SK-N-SH (cell line): ENCODE data around the gene UTY. TPM values are rescaled to one million over a fixed set of nuclear protein-coding genes. Genes with fewer than 3 reads are reported as not detected.

Source experiments
- CTCF ChIA-PET: fragments of 300-600, 350-600 bp; formaldehyde crosslinking; extraction: SDS; loops from one replicate; lab custom pipeline; 2021; lab: Yijun Ruan, JAX
- POLR2A ChIA-PET: fragments of 350-600 bp; sonication (Branson Sonifier 250); formaldehyde crosslinking; extraction: SDS; loops from one replicate; lab custom pipeline; 2020; ENCODE audit warnings: antibody characterized with exemption, inconsistent platforms; lab: Yijun Ruan, JAX
- DNase-seq: peaks from one replicate; pipeline ENCODE4 v3.0.0; 2012
- H2AFZ ChIP-seq: fragments of 200-600 bp; sonication (generic); 2 replicates; pipeline ENCODE4 v1.8.1; 2016; ENCODE audit warnings: antibody characterized with exemption, mild to moderate bottlenecking, low read depth
- H3F3A ChIP-seq: fragments of 200-600 bp; sonication (generic); replicated peaks from 2 replicates; pipeline ENCODE3; 2016; ENCODE audit warnings: antibody characterized with exemption, mild to moderate bottlenecking; ENCODE audit not compliant: insufficient read depth
- H3K27ac ChIP-seq, 2 experiments: fragments of 200-500 bp in 1 of 2; fragments of 200-600 bp in 1 of 2; sonication (Bioruptor generic) in 1 of 2; sonication (generic), shearing (Covaris generic) in 1 of 2; 2 replicates each; pipeline versions ENCODE4 v1.5.1 to v1.6.1; 2014 to 2016; ENCODE audit warnings: low read depth in 2 of 2, inconsistent platforms in 1 of 2, low read length in 1 of 2, mild to moderate bottlenecking in 1 of 2, mixed read lengths in 1 of 2
- H3K27me3 ChIP-seq: fragments of 200-600 bp; sonication (generic), shearing (Covaris generic); 2 replicates; pipeline ENCODE4 v1.6.1; 2016; ENCODE audit warnings: mixed run types; ENCODE audit not compliant: insufficient read depth
- H3K36me3 ChIP-seq, 2 experiments: fragments of 200-500 bp in 1 of 2; fragments of 200-600 bp in 1 of 2; sonication (Bioruptor generic) in 1 of 2; sonication (generic) in 1 of 2; replicated peaks in 1 of 2; 2 replicates each; pipeline versions ENCODE3 to v1.5.1; 2014 to 2016; ENCODE audit warnings: low read length in 1 of 2, mild to moderate bottlenecking in 1 of 2; ENCODE audit not compliant: insufficient read depth in 2 of 2, control insufficient read depth in 1 of 2
- H3K4me1 ChIP-seq, 2 experiments: fragments of 200-500 bp in 1 of 2; fragments of 200-600 bp in 1 of 2; sonication (Bioruptor generic) in 1 of 2; sonication (generic), shearing (Covaris generic) in 1 of 2; 2 replicates each; pipeline versions ENCODE4 v1.5.1 to v1.6.1; 2014 to 2016; ENCODE audit warnings: low read depth in 1 of 2, low read length in 1 of 2, mixed run types in 1 of 2; ENCODE audit not compliant: insufficient read depth in 2 of 2, control insufficient read depth in 1 of 2
- H3K4me2 ChIP-seq: fragments of 200-600 bp; sonication (generic), shearing (Covaris generic); 2 replicates; pipeline ENCODE4 v1.6.1; 2017; ENCODE audit warnings: mixed run types
- H3K4me3 ChIP-seq, 2 experiments: fragments of 200-500 bp in 1 of 2; fragments of 200-600 bp in 1 of 2; sonication (Bioruptor generic) in 1 of 2; sonication (generic), shearing (Covaris generic) in 1 of 2; 2 replicates each; pipeline versions ENCODE4 v1.5.1 to v1.8.1; 2014 to 2016; ENCODE audit warnings: low read depth in 2 of 2, inconsistent platforms in 1 of 2, low read length in 1 of 2, mild to moderate bottlenecking in 1 of 2, mixed read lengths in 1 of 2, moderate library complexity in 1 of 2
- H3K79me2 ChIP-seq: fragments of 200-600 bp; sonication (generic); 2 replicates; pipeline ENCODE4 v1.8.1; 2017; ENCODE audit warnings: mild to moderate bottlenecking; ENCODE audit not compliant: insufficient read depth
- H3K9ac ChIP-seq: fragments of 200-600 bp; sonication (generic); 2 replicates; pipeline ENCODE4 v1.6.1; 2017; ENCODE audit warnings: mixed run types
- H3K9me2 ChIP-seq: fragments of 200-600 bp; sonication (generic); 2 replicates; pipeline ENCODE4 v1.6.1; 2017; ENCODE audit warnings: mixed run types
- H3K9me3 ChIP-seq: fragments of 200-600 bp; sonication (generic); 2 replicates; pipeline ENCODE4 v1.6.1; 2017; ENCODE audit warnings: mixed run types, mild to moderate bottlenecking, moderate library complexity
- H4K20me1 ChIP-seq: fragments of 200-600 bp; sonication (generic); 2 replicates; pipeline ENCODE4 v1.6.1; 2017; ENCODE audit warnings: mild to moderate bottlenecking, mixed run types; ENCODE audit not compliant: insufficient read depth
- CHD2 ChIP-seq: fragments of 150-350 bp; IDR thresholded peaks from 2 replicates; pipeline ENCODE4 v1.6.1; 2018; ENCODE audit warnings: low read length; ENCODE audit not compliant: partially characterized antibody
- ELF1 ChIP-seq: IDR thresholded peaks from 2 replicates; pipeline ENCODE4 v1.4.0; 2012
- EP300 ChIP-seq, 2 experiments: IDR thresholded peaks; 2 replicates each; pipeline versions ENCODE4 v1.4.0 to v1.6.1; 2012; ENCODE audit warnings: borderline replicate concordance in 1 of 2, low read depth in 1 of 2, low read length in 1 of 2
- EZH2phosphoT487 ChIP-seq: fragments of 200-600 bp; sonication (generic); IDR thresholded peaks from 2 replicates; pipeline ENCODE4 v1.6.1; 2017; ENCODE audit warnings: low read depth, mixed run types, mild to moderate bottlenecking, antibody characterized with exemption, moderate library complexity, borderline replicate concordance
- FOSL2 ChIP-seq: IDR thresholded peaks from 2 replicates; pipeline ENCODE4 v1.4.0; 2012; ENCODE audit warnings: low read depth, mild to moderate bottlenecking, moderate library complexity, borderline replicate concordance
- FOXM1 ChIP-seq: IDR thresholded peaks from 2 replicates; pipeline ENCODE4 v1.4.0; 2012; ENCODE audit warnings: low read depth, mild to moderate bottlenecking
- GABPA ChIP-seq: IDR thresholded peaks from 2 replicates; pipeline ENCODE4 v1.4.0; 2012; ENCODE audit warnings: low read depth, mild to moderate bottlenecking
- MAX ChIP-seq: IDR thresholded peaks from 2 replicates; pipeline ENCODE4 v1.4.0; 2012; ENCODE audit warnings: low read depth
- NRF1 ChIP-seq: IDR thresholded peaks from 2 replicates; pipeline ENCODE4 v1.6.1; 2012; ENCODE audit warnings: low read depth, mild to moderate bottlenecking, low read length
- POLR2AphosphoS5 ChIP-seq: IDR thresholded peaks from 2 replicates; pipeline ENCODE4 v1.6.1; 2012; ENCODE audit warnings: low read depth, low read length
- RAD21 ChIP-seq: IDR thresholded peaks from 2 replicates; pipeline ENCODE4 v1.6.1; 2012; ENCODE audit warnings: mild to moderate bottlenecking, low read length
- RCOR1 ChIP-seq: fragments of 150-350 bp; IDR thresholded peaks from 2 replicates; pipeline ENCODE4 v1.6.1; 2017; ENCODE audit warnings: antibody characterized with exemption, low read length
- SMC3 ChIP-seq: IDR thresholded peaks from 2 replicates; pipeline ENCODE4 v1.6.1; 2012; ENCODE audit warnings: low read depth, low read length, improper control_type of control experiment
- TAF1 ChIP-seq: IDR thresholded peaks from 2 replicates; pipeline ENCODE4 v1.6.1; 2012; ENCODE audit warnings: low read depth, mild to moderate bottlenecking, low read length, moderate library complexity, borderline replicate concordance
- TEAD4 ChIP-seq: IDR thresholded peaks from 2 replicates; pipeline ENCODE4 v1.4.0; 2012; ENCODE audit warnings: mild to moderate bottlenecking, borderline replicate concordance; ENCODE audit not compliant: insufficient read depth
- WGBS: methylation state at CpG from one replicate; pipeline ENCODE4 v1.1.6; 2017; ENCODE audit warnings: low lambda C conversion rate; 5-methylcytosine and 5-hydroxymethylcytosine counted together
- polyA plus RNA-seq, 3 experiments: library from polyadenylated mRNA; depleted of rRNA; stranded (reverse); fragments of >200 nt; gene quantifications; 2 replicates each; pipeline ENCODE4 v1.2.3, GENCODE V29; 2012
- TF ChIP-seq, protein P1 (sequence below): IDR thresholded peaks from 2 replicates; pipeline ENCODE4; 2012
- TF ChIP-seq, protein P2 (sequence below): fragments of 150-350 bp; IDR thresholded peaks from 2 replicates; pipeline ENCODE4 v1.6.1; 2016; ENCODE audit warnings: mild to moderate bottlenecking, low read depth, low read length

UTY gene
- polyA plus RNA-seq, 1 of the 3 experiments (the other 2 are of a cell fraction), result not detected

DNA sequence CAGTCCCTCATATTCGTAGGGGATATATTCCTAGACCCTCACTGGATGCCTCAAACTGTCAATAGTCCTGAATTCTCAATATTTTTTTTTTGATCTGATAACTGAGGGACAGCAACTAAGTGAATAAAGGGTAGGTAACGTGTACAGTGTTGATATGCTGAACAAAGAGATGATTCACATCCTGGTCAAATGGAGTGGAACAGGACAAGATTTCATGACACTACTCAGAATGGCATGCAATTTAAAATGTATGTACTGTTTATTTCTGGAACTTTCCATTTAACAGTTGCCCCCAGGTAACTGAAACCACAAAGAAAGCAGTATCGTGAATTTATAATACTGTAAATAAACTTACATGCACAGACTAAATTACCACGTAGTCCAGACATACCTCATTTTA lies 128.4 kb downstream of the UTY start:
- H3K36me3 ChIP-seq, result no peaks in the 10 kb centered on the region
- no CpG with 5 or more reads among the region's 4 CpGs for WGBS

GRCh38 chrY:13347106-13347505 lies 132.7 kb downstream of the UTY start:
- H2AFZ ChIP-seq, result no peak overlapping the region
- ChIA-PET POLR2A (no interaction called here), CTCF (no interaction called here)
- TF ChIP-seq FOXM1, result no peak
- no peak for TF ChIP-seq EZH2phosphoT487
- TF ChIP-seq NRF1, result no peak
- TF ChIP-seq, protein P1, sequence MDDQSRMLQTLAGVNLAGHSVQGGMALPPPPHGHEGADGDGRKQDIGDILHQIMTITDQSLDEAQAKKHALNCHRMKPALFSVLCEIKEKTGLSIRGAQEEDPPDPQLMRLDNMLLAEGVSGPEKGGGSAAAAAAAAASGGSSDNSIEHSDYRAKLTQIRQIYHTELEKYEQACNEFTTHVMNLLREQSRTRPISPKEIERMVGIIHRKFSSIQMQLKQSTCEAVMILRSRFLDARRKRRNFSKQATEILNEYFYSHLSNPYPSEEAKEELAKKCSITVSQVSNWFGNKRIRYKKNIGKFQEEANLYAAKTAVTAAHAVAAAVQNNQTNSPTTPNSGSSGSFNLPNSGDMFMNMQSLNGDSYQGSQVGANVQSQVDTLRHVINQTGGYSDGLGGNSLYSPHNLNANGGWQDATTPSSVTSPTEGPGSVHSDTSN, result no peak
- no peak for TF ChIP-seq EP300 (IDR thresholded peaks at IDR 0.05; ENCODE audit: borderline replicate concordance in 1 of 2, low read depth in 1 of 2, low read length in 1 of 2)
- no peak for TF ChIP-seq MAX
- no peak for TF ChIP-seq SMC3
- TF ChIP-seq RAD21, result no peak
- TF ChIP-seq TAF1, result no peak
- TF ChIP-seq, protein P2, sequence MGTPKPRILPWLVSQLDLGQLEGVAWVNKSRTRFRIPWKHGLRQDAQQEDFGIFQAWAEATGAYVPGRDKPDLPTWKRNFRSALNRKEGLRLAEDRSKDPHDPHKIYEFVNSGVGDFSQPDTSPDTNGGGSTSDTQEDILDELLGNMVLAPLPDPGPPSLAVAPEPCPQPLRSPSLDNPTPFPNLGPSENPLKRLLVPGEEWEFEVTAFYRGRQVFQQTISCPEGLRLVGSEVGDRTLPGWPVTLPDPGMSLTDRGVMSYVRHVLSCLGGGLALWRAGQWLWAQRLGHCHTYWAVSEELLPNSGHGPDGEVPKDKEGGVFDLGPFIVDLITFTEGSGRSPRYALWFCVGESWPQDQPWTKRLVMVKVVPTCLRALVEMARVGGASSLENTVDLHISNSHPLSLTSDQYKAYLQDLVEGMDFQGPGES, result no peak
- TF ChIP-seq ELF1, result no peak
- TF ChIP-seq CHD2, result no peak
- no peak for TF ChIP-seq GABPA
- TF ChIP-seq TEAD4, result no peak
- TF ChIP-seq POLR2AphosphoS5, result no peak
- no peak for TF ChIP-seq RCOR1
- no peaks in the 10 kb centered on the region for H3K27me3 ChIP-seq
- no peak overlapping the region for H3K9ac ChIP-seq
- H3K9me3 ChIP-seq, result no peaks in the 10 kb centered on the region
- no peak overlapping the region for H3K4me3 ChIP-seq
- WGBS, result no CpG with 5 or more reads among the region's 5 CpGs
- no peak for DNase-seq
- no peaks in the 10 kb centered on the region for H3F3A ChIP-seq
- H3K4me1 ChIP-seq, result no peaks in the 10 kb centered on the region
- H3K4me2 ChIP-seq, result no peak overlapping the region
- no peaks in the 10 kb centered on the region for H3K36me3 ChIP-seq
- no peaks in the 10 kb centered on the region for H3K79me2 ChIP-seq
- H3K27ac ChIP-seq, result no peak overlapping the region
- no peaks in the 10 kb centered on the region for H4K20me1 ChIP-seq
- H3K9me2 ChIP-seq, result no peaks in the 10 kb centered on the region

More for the DNA sequence above, 128.4 kb downstream of the UTY start:
- ChIA-PET POLR2A (no interaction called here), CTCF (no interaction called here)
- H3K4me1 ChIP-seq, result no peaks in the 10 kb centered on the region
- no peak overlapping the region for H3K4me3 ChIP-seq
- no peaks in the 10 kb centered on the region for H3K27me3 ChIP-seq
- no peak for DNase-seq
- no peak overlapping the region for H3K4me2 ChIP-seq
- H2AFZ ChIP-seq, result no peak overlapping the region
- H3K79me2 ChIP-seq, result no peaks in the 10 kb centered on the region
- no peak overlapping the region for H3K27ac ChIP-seq
- no peaks in the 10 kb centered on the region for H3K9me2 ChIP-seq
- H3F3A ChIP-seq, result no peaks in the 10 kb centered on the region
- no peaks in the 10 kb centered on the region for H4K20me1 ChIP-seq
- TF ChIP-seq FOSL2, result no peak
- TF ChIP-seq, protein P1, result no peak
- no peaks in the 10 kb centered on the region for H3K9me3 ChIP-seq
- H3K9ac ChIP-seq, result no peak overlapping the region
